HG03442 (cell line): ENCODE measurements around the gene SPATA25.
"Not testable (repeated sequence)": the region's sequence is repeated elsewhere in the genome, so short reads cannot be mapped to it uniquely, and the experiment has no call there.

ENCODE experiments used
- ATAC-seq: cut with Tn5 transposase; IDR thresholded peaks from one replicate; pipeline ENCODE4 v1.9.1; 2021; ENCODE audit warnings: mild to moderate bottlenecking, moderate library complexity; ENCODE audit not compliant: unreplicated experiment

SPATA25 gene

GRCh38 chr20:45917790-45918141, 30.3 kb upstream of the SPATA25 start:
- ATAC-seq: no peak

GRCh38 chr20:45913116-45913515, 25.7 kb upstream of the SPATA25 start:
- no peak for ATAC-seq

DNA sequence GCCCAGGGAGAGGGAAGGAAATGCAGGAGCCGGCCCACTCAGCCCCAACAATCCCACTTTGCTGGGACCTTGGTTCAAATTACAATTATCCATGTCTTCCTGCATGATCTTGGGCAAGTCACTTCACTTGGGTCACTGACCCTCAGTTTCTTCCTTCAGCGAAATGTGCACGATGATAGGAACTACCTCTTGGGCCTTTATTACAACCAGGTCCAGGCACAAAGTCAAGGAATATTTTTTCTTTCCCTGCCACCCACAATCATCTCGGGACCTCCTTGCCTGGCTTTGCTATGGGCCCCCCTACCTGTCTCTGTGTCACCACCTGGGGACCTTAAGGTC, 24.9 kb upstream of the SPATA25 start:
- ATAC-seq: no peak

DNA sequence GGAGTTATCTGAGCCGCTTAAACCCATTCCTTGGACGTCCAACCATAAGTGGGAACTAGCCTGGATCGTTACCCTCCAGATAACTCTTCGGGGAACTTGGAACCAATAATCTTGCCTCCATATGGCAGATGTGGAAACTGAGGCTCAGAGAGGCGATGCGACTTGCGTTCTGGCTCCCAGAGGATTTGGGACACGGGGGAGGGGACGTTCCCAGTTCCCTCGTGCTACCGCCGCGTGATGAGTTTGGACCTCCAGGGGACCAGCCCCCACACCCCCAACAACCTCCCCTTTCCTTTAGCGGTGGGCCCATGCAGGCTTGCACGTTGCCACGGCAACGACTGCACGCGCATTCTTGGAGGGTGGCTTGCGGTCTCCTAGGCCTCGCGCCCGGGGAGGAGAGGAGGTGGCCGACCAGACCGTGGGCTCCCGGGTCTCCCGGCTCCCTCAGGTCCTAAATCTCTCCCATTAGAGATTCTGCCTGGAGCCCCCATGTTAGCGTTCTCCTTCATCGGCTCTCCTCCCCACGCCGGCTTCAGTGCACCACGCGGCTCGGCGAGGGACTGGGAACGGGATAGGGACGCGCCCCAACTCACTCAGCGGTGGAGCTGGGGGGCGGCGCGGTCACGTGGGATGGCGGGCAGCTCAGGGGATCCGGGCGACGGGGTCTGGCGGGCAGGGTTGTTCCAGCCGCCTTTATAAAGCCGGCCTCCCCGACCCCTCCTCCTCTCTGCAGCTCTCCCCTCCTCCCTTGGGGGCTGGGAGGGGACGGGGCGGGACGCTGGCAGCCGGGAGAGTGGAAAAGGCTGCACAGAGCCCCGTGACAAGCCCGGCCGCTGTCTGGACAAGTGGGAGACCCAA, 24.3 kb upstream of the SPATA25 start, which contains the start of gene PLTP:
Gene PLTP (minus strand): TSS at position 670 of the 858 bp plus-strand sequence. CDS start 703 bp downstream, outside the sequence.
- ATAC-seq: no peak

GRCh38 chr20:45910670-45911485, 23.5 kb upstream of the SPATA25 start:
- peak; percentile 79 for ATAC-seq

- no peak for ATAC-seq
These were observed 22.6 kb upstream of the SPATA25 start for GRCh38 chr20:45909817-45910669.

DNA sequence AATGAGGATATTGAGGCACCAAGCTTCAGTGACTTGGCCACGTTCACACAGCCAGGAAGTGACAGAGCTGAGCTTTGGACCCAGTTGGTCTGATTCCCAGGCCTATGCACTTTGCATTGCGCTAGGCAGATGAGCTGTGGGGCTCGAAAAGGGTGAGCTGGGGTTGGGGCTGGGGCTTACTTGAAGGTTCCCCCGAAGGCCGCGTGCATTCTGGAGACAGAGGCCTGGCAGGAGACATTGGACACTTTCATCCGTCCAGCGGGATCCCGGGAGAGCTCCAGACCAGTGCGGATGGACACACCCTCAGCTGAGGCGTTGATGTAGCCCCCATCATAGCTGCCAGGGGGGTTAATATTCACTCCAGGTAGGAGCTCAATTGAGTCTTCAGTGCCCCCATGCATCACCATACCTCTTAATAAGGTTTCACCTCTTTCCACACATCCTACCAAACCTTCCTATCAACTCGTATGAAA, 21.9 kb upstream of the SPATA25 start:
- ATAC-seq: no peak

DNA sequence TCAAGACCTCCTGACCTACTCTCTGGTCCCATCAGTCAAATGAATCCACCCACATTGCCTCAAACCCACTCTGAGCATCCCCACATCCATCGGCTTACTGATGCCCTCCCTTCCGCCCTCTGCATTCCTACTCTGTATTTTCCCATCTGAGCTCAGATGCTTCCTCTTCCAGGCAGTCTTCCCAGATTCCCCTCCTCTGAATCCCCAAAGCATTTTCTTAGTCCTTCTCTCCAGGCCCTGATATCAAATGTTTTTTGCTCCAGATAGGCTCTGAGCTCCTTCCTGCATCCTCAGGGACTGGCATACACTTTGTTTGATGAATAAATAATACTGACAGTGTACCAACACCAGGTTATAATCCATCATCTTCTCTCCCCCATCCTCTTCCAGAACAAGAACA, 20.7 kb upstream of the SPATA25 start:
- no peak for ATAC-seq

GRCh38 chr20:45907219-45907948, 20.0 kb upstream of the SPATA25 start:
- no peak for ATAC-seq

DNA sequence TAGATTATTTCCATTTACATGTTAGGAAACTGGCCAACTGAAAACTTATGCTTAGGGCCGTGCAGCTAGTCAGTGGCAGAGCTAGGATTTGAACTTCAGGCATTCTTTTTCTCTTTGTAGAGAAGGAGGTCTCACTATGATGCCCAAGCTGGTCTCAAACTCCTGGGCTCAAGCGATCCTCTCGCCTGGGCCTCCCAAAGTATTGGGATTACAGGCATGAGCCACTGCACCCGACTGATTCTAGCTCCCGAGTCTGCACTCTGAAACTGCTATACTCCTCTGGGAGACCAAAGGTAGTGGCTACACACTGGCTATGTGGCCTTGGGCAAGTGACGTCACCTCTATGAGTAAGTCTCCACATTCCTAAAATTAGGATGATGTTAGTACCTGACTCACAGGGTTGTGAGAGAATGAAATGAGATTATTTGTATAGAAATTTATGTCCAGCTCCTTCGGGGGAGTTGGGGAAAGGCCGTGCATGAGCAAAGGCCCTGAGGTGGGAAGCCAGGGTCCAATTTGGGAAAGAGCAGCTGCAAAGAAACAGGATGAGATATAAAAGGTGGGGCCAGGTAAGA, 18.2 kb upstream of the SPATA25 start:
- ATAC-seq: no peak

DNA sequence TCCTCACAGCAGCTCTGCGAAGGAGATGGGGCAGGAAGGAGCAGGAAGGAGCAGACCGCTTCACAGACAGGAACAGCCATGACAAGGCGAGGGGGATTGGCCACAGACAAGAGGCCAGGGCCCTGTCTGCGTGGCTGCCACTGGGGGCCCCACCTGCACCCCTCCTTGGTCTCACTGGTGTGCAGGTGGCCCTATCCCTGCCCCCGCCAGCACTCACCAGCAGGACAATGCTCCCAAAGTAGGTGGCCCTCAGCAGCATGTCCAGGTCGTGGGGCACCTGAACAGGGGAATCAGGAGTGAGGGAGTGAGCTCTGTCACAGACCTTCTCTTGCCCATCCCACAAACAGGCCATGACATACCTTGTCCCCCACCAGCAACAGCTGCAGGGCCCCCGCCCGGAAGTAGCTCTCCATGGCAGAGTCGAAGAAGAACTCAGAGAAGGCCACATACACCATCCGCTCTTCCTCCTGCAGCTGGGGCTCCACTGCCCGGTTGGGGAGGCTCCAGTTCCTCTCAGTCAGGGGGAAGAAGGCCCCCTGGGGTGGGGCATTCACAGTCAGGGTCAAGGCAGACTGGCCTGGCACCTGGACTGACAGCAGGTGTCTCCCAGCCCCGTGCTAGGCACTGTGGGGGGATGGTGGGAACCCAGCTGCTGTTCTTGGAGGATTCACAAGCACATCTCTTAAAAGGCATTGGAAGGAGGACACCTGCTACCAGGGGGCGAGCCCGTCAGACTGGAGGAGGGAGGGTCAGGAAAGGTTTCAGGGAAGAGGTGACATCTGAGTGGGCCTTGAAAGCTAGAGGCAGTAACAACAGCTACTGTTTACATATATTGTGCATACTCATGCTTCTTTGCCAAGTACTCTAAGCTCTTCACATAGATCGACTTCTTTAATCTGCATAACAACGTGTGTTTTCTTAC, 17.4 kb upstream of the SPATA25 start:
- no peak for ATAC-seq

DNA sequence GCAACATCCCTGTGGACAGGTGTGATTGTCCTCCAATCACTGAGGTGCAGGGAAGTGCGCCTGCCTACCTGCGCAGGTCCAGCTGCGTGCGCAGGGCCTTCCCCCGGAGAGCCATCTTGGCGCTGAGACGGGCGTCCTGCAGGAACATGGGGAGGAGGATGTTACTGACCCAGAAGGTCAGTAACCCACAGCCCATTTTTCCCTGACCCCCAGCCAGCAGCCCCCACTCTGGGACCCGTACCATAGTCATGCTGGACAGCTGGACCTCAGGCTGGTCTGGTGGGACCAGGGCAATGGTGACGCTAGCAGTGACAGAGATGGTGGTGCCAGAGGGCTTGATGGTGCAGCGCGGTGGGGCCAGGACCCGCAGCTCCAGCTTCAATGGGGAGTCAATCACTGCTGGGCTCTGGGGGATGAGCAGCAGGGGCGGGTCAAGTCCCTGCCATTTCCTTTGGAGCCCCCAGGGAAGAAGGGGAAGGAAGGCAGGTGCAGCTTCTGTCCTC, 14.8 kb upstream of the SPATA25 start:
- ATAC-seq: no peak

- ATAC-seq: not testable (repeated sequence)
These were observed 13.9 kb upstream of the SPATA25 start for GRCh38 chr20:45901332-45901731.

DNA sequence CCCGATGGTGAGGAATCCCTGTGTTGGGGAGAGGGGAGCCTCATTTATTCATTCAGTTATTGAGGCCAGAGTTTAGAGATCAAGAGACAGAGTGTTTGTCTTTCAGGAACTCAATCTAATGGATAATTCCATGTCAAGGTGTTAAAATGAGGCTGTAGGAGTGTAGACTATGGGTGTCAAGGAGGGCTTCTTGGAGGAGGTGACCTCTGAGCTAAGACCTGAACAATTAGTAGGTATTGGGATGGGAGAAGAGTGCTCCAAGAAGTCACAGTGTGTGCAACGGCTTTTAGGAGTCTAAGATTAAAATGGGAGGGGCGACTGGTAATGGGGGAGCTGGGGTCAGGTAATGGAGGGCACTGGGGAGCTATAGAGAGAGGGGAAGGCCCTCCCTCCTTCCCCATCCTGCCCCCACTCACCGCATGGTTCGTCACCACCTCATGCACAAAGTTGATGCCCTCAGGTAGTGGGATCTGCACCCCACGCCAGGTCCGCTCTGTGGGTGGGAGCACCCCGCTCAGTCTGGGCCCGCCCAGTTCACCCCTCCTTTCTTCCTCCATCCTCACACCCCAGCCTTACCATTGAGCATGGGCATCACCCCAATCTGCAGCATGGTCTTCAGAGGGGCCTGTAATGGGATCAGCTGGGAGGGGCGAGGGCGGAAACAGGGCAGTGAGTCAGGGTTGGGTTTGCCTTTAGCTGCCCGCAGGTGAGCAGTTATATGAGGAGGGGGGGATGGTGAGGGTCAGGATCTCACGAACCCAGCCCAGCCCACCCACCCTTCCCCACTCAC, 11.8 kb upstream of the SPATA25 start:
- ATAC-seq: no peak

DNA sequence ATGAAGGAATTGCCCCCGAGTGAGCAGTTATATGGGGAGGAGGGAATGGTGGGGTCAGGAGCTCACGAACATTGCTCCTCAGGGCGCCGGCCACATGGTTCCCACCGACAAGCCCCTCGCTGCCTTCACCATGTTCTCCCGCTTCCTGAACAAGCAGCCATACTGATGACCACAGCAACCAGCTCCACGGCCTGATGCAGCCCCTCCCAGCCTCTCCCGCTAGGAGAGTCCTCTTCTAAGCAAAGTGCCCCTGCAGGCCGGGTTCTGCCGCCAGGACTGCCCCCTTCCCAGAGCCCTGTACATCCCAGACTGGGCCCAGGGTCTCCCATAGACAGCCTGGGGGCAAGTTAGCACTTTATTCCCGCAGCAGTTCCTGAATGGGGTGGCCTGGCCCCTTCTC, 10.9 kb upstream of the SPATA25 start:
- ATAC-seq: no peak

DNA sequence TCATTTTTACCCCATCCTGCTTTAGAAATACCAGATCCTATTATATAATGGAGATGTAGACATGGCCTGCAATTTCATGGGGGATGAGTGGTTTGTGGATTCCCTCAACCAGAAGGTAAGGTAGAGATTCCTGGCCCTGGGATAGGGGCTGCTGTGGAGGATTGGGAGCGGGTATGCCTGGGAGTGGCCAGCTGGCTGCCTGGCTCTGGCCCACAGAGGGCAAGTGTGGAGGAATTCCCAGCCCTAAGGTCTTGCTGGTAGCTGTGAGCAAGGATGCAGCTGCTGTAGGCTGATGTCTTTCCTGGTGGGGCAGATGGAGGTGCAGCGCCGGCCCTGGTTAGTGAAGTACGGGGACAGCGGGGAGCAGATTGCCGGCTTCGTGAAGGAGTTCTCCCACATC, 10.3 kb upstream of the SPATA25 start:
- no peak for ATAC-seq

DNA sequence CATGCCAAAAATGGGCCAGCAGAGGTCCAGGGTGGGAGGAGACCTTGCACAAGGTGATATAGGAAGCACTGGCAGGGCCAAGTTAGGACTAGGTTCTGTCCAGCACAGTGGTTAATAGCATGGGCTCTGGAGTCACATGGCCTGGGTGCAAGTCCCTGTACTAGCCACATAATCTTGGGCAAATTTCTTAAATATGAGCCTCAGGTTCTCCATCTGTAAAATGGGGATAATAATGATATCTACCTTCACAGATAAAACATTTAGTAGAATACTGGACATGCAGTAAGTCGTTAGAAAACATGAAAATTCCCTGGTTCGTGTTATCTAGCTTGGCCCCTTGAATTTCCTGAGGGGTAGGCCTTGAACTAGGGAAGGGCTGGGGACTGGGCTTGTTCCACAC, 9.9 kb upstream of the SPATA25 start:
- no peak for ATAC-seq

- ATAC-seq: no peak
These were observed 9.3 kb upstream of the SPATA25 start for GRCh38 chr20:45896641-45897161.
